A673 (cell line): ENCODE measurements around the gene SVIL.

Source experiments
- EZH2 ChIP-seq: fragments of 200-600 bp; sonication (generic); IDR thresholded peaks from 2 replicates; pipeline ENCODE4 v1.6.1; 2017; ENCODE audit warnings: borderline replicate concordance, low read depth, mild to moderate bottlenecking, mixed read lengths, antibody characterized with exemption, low read length; ENCODE audit not compliant: poor library complexity, severe bottlenecking
- TF ChIP-seq, protein P1 (sequence below): fragments of 300-800, 200-600 bp; sonication (generic); conservative IDR thresholded peaks from 2 replicates; pipeline ENCODE4 v1.5.1; 2017; ENCODE audit warnings: low read depth, mild to moderate bottlenecking, antibody characterized with exemption, low read length, moderate library complexity, mixed read lengths

DNA sequence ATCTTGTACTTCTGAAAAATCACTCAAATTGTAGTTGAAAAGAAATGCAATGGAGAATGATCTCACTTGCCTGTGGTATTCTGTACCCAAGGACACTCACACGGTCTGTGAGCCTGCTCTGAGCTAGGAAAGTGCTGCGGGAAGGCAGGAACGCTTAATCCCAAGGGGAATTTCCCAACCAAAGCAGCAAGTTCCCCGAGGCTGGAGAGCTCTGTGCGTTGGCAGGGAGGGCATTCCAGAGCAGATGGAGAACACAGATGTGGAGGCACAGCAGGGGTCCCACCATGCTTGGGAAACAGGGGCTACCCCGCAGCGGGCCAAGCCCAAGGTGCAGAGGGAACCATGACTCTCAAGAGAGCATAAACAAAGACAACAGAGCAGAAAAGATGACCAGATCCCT lies 13.6 kb downstream of the SVIL start:
- no peak for TF ChIP-seq EZH2
- TF ChIP-seq, protein P1, sequence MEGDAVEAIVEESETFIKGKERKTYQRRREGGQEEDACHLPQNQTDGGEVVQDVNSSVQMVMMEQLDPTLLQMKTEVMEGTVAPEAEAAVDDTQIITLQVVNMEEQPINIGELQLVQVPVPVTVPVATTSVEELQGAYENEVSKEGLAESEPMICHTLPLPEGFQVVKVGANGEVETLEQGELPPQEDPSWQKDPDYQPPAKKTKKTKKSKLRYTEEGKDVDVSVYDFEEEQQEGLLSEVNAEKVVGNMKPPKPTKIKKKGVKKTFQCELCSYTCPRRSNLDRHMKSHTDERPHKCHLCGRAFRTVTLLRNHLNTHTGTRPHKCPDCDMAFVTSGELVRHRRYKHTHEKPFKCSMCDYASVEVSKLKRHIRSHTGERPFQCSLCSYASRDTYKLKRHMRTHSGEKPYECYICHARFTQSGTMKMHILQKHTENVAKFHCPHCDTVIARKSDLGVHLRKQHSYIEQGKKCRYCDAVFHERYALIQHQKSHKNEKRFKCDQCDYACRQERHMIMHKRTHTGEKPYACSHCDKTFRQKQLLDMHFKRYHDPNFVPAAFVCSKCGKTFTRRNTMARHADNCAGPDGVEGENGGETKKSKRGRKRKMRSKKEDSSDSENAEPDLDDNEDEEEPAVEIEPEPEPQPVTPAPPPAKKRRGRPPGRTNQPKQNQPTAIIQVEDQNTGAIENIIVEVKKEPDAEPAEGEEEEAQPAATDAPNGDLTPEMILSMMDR: no peak
